Neural progenitor cell (in vitro differentiated cells): Measurements from ENCODE around the gene DSTN. TPM values are rescaled to one million over a fixed set of nuclear protein-coding genes. Genes with fewer than 3 reads are reported as not detected.

Experiments
- DNase-seq: peaks from one replicate; pipeline ENCODE4 v3.0.0-alpha.2; 2016; ENCODE audit warnings: low spot score
- H2AFZ ChIP-seq: fragments of 200-600 bp; sonication (generic); replicated peaks from 2 replicates; pipeline ENCODE4 v1.6.1; 2016; ENCODE audit warnings: antibody characterized with exemption
- H3F3A ChIP-seq: fragments of 200-600 bp; sonication (generic); 2 replicates; pipeline ENCODE4 v1.6.1; 2016; ENCODE audit warnings: antibody characterized with exemption, low read depth
- H3K27ac ChIP-seq: fragments of 200-600 bp; sonication (generic); 2 replicates; pipeline ENCODE4 v1.5.1; 2016; ENCODE audit warnings: mild to moderate bottlenecking
- H3K27me3 ChIP-seq: fragments of 200-600 bp; sonication (generic); 2 replicates; pipeline ENCODE4 v1.6.1; 2016; ENCODE audit warnings: mild to moderate bottlenecking, moderate library complexity
- H3K36me3 ChIP-seq: fragments of 200-600 bp; sonication (generic); 2 replicates; pipeline ENCODE4 v1.5.1; 2016
- H3K4me1 ChIP-seq: fragments of 200-600 bp; sonication (generic); 2 replicates; pipeline ENCODE4 v1.6.1; 2016; ENCODE audit warnings: mixed run types
- H3K4me2 ChIP-seq: fragments of 200-600 bp; sonication (generic); 2 replicates; pipeline ENCODE4 v1.6.1; 2016
- H3K4me3 ChIP-seq: fragments of 200-600 bp; sonication (generic); 2 replicates; pipeline ENCODE4 v1.5.1; 2016
- H3K79me2 ChIP-seq: fragments of 200-600 bp; sonication (generic); 2 replicates; pipeline ENCODE4 v1.6.1; 2016; ENCODE audit warnings: low read depth
- H3K9ac ChIP-seq: fragments of 200-600 bp; sonication (generic); 2 replicates; pipeline ENCODE4 v1.6.1; 2016
- H3K9me3 ChIP-seq: fragments of 200-600 bp; sonication (generic); 2 replicates; pipeline ENCODE4 v1.5.1; 2016; ENCODE audit warnings: low read depth
- H4K20me1 ChIP-seq: fragments of 200-600 bp; sonication (generic); 2 replicates; pipeline ENCODE4 v1.6.1; 2016; ENCODE audit warnings: low read depth
- H3K27ac Mint-ChIP-seq: 3 replicates; pipeline ENCODE4 v1.8.0; 2021; ENCODE audit warnings: mixed read lengths
- H3K27me3 Mint-ChIP-seq: 2 replicates; pipeline ENCODE4 v1.8.0; 2022; ENCODE audit warnings: low read depth, mild to moderate bottlenecking, inconsistent platforms, moderate library complexity, mixed read lengths; ENCODE audit not compliant: insufficient read depth
- H3K36me3 Mint-ChIP-seq: 3 replicates; pipeline ENCODE4 v1.8.0; 2021; ENCODE audit warnings: mixed read lengths
- H3K4me1 Mint-ChIP-seq: 3 replicates; pipeline ENCODE4 v1.8.0; 2021; ENCODE audit warnings: mixed read lengths
- H3K4me3 Mint-ChIP-seq: 3 replicates; pipeline ENCODE4 v1.8.0; 2021; ENCODE audit warnings: mild to moderate bottlenecking, moderate library complexity, mixed read lengths
- H3K9me3 Mint-ChIP-seq: 3 replicates; pipeline ENCODE4 v1.8.0; 2020; ENCODE audit warnings: mixed read lengths
- CTCF ChIP-seq: fragments of 200-600 bp; sonication (generic); IDR thresholded peaks from 2 replicates; pipeline ENCODE4 v1.5.1; 2017; ENCODE audit warnings: antibody characterized with exemption, mild to moderate bottlenecking
- EZH2 ChIP-seq: fragments of 200-600 bp; sonication (generic); IDR thresholded peaks from 2 replicates; pipeline ENCODE4 v1.6.1; 2017; ENCODE audit warnings: antibody characterized with exemption, mild to moderate bottlenecking, moderate library complexity
- EZH2phosphoT487 ChIP-seq: fragments of 200-600 bp; sonication (generic); IDR thresholded peaks from 2 replicates; pipeline ENCODE4 v1.6.1; 2017; ENCODE audit warnings: antibody characterized with exemption
- total RNA-seq: library from RNA; depleted of rRNA; stranded (reverse); fragments of >200 nt; gene quantifications from 2 replicates; pipeline ENCODE4 v1.2.3, GENCODE V29; 2015; ENCODE audit warnings: low replicate concordance

Gene DSTN
- total RNA-seq, 1 donor from 2014 or later: 158 TPM

GRCh38 chr20:17609811-17610377 is 40.0 kb downstream of the DSTN start:
- Histone ChIP-seq H3K79me2 (no peaks in the 10 kb centered on the region), H3K4me1 (no peaks in the 10 kb centered on the region), H3K27ac (no peak overlapping the region), H3K27me3 (no peaks in the 10 kb centered on the region), H3K36me3 (no peaks in the 10 kb centered on the region), H2AFZ (no peak overlapping the region), H3K9me3 (no peaks in the 10 kb centered on the region), H3F3A (no peaks in the 10 kb centered on the region), H4K20me1 (peaks cover 32% of the 10 kb centered on the region), H3K9ac (no peak overlapping the region), H3K4me3 (no peak overlapping the region), H3K4me2 (no peak overlapping the region)
- Mint-ChIP-seq H3K4me3 (no peak overlapping the region), H3K27me3 (peaks cover 7% of the 10 kb centered on the region), H3K27ac (no peak overlapping the region), H3K36me3 (peaks cover 10% of the 10 kb centered on the region), H3K9me3 (no peaks in the 10 kb centered on the region), H3K4me1 (peaks cover 11% of the 10 kb centered on the region)
- DNase-seq: no peak
- TF ChIP-seq EZH2 (no peak), CTCF (no peak), EZH2phosphoT487 (no peak)

DNA sequence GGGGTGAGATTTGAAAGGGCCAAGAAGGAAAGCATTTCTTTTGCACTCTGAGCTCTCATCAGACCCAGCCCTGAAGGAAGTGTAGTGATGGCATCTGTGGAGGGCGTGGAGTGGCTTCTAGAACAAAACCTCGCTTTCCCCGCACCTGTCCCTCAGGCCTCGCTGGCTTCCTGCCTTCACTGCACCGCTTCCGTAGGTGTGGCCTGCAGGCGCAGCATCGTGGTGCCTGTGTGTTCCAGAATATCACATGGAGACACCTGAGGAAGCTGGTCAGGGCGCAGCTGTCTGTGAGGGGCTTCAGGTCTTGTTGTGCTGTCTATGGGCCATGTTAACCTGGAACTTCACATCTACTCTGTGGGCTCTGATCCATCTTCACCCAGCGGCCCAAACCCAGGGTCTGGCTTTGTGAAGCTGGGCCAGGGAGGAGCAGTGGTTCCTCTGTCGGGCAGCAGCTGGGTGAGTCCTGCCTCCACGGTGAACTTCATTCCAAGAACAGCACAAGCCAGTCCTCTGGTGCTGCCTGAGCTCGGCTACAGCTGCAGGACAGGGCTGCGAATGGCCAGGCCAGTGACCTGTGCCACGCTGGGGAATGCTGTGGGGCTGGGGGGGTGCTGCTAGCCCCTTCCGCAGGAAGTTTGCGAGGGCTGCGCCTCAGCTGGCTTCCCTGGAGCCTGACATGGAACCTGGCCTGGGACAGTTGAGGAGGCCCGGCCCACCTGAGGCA is 40.9 kb downstream of the DSTN start:
- TF ChIP-seq EZH2phosphoT487: no peak
- no peak for TF ChIP-seq EZH2
- no peak for TF ChIP-seq CTCF
- Mint-ChIP-seq H3K36me3 (peaks cover 8% of the 10 kb centered on the region), H3K27me3 (peaks cover 7% of the 10 kb centered on the region), H3K4me3 (no peak overlapping the region), H3K27ac (no peak overlapping the region), H3K9me3 (no peaks in the 10 kb centered on the region), H3K4me1 (peaks cover 10% of the 10 kb centered on the region)
- Histone ChIP-seq H3K9me3 (no peaks in the 10 kb centered on the region), H3K36me3 (no peaks in the 10 kb centered on the region), H3K4me3 (no peak overlapping the region), H3F3A (no peaks in the 10 kb centered on the region), H3K27me3 (no peaks in the 10 kb centered on the region), H3K4me2 (no peak overlapping the region), H3K27ac (no peak overlapping the region), H4K20me1 (peaks cover 32% of the 10 kb centered on the region), H3K4me1 (no peaks in the 10 kb centered on the region), H2AFZ (no peak overlapping the region), H3K79me2 (no peaks in the 10 kb centered on the region), H3K9ac (no peak overlapping the region)
- no peak for DNase-seq

DNA sequence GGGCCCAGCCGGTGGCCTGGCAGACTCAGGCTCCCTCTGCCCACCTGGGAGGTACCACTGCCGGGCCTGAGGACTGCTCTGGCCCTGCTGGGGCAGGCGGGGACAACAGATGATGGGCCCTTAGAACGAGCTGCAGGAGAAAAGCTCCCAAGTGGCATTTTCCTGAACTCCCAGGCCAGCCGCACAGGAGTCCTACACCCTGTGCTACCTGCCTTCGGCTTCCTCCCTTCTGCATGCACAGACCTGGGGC is 41.3 kb downstream of the DSTN start:
- Mint-ChIP-seq H3K27ac (no peak overlapping the region), H3K9me3 (no peaks in the 10 kb centered on the region), H3K4me1 (peaks cover 10% of the 10 kb centered on the region), H3K36me3 (peaks cover 8% of the 10 kb centered on the region), H3K4me3 (no peak overlapping the region), H3K27me3 (peaks cover 7% of the 10 kb centered on the region)
- Histone ChIP-seq H3K9ac (no peak overlapping the region), H3K79me2 (no peaks in the 10 kb centered on the region), H2AFZ (no peak overlapping the region), H3K36me3 (no peaks in the 10 kb centered on the region), H3K4me2 (no peak overlapping the region), H3K27ac (no peak overlapping the region), H3K4me3 (no peak overlapping the region), H3K9me3 (no peaks in the 10 kb centered on the region), H3K4me1 (no peaks in the 10 kb centered on the region), H4K20me1 (peaks cover 36% of the 10 kb centered on the region), H3F3A (no peaks in the 10 kb centered on the region), H3K27me3 (no peaks in the 10 kb centered on the region)
- DNase-seq: no peak
- TF ChIP-seq CTCF (no peak), EZH2 (no peak), EZH2phosphoT487 (no peak)
